LoVo (cell line): ENCODE data around the gene FSTL4.

Source experiments
- DNase-seq: peaks from one replicate; pipeline ENCODE4 v3.0.0-alpha.2; 2016; ENCODE audit warnings: low spot score

FSTL4 gene

DNA sequence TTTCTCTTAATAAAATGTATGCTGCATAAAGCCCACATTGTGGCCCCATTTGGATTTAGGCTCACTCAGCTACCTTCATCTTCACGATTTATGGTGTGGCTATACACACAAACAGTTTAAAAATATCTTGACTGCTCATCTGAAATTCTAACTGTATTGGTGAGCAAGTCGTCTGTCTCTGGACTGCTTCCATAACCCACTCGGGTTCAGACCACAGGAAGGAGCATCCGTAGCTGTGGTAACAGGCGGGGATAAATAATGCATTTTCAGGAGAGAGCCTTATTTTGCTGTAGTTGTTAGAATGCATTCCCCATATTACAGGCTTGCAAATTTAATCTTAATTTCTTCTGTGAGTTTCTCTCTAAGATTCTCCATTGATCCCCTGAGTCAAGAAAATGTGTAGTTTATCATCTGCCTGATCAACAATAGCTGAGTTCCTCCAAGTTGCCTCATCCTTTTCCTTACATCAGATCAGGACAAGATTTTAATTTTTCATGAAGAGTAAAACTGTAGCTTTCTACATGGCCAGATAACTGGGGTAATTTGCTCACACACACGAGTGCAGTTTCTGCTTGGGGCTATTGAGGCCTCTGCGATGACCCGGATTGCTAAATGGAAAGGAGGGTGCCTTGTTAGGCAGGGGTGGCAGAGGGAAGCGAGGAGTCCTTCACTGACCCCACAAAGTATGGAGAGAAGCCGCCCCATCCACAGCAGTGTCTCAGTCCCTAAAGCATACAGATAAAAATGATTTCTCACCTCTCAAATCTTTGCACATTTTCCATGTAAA lies 133.9 kb downstream of the FSTL4 start:
- DNase-seq: no peak

DNA sequence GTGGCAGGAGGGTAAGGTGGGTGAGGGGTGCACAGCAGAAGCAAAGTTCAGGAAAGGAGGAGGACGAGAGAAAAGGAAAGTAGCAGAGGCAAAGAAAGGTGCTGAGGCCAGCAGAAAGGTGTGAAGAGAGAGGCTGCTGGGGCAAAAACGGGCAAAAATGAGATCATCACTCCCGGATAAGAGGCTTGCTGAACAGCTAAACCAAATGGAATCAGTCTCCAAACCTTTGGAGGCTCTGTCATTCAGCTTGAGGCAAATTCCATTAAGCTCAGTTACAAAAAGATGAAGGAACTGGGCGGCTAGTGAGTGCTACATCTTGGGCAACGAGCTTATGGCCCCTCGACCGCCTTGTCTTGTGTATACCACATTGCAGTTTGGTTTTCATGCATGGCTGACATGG lies 136.4 kb downstream of the FSTL4 start:
- DNase-seq: no peak

DNA sequence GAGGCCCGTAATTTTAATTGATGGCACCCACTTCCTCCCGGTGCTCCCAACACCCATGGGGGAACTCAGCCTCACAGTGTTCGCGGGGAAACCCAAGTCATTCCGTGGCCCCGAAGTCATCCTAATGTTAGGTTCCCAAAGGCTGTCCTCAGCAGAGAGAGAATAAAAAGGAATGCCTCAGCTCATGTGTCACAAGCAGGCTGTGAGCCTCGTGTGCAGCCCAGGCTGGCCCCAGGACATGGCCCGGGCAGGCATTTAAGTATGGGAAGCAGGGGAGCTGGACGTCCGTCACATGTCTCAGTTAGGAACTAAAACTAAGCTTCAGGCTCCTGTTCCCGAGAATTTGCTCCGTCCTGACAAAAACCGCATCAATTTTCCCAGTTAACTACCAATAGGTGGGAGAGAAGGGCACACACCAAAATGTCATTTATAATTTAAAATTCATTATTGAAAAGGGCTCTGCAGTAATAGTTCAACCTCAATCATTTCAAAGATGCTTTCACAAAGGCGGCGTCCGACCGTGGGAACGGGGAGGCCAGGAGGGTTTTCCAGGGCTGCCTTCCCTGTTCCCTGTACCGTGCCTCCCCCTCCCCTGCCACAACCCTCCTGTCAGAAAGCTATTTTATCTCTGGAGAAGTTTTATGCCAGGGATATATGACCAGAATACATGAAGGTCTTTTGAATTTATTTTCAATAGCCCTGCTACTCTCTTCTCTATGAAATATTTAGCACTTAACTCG lies 137.3 kb downstream of the FSTL4 start:
- no peak for DNase-seq

DNA sequence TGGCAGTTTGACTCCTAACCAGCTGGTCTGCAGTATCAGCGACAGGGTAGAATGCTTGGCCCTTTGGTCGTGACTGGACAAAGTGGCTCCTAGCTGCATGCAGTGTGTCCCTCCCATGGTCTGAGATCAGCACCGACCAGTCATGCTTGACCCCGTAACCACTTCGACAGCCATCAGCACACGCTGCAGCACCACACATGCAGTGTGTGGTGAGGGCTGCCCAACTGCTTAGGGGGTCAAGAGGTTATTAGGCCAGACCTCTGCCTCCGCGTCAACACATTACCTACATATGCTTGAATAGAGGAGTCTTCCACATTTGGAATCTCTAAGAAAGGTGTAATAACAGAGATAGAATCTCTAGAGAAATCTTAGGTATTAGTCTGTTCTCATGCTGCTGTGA lies 139.1 kb downstream of the FSTL4 start:
- DNase-seq: no peak

DNA sequence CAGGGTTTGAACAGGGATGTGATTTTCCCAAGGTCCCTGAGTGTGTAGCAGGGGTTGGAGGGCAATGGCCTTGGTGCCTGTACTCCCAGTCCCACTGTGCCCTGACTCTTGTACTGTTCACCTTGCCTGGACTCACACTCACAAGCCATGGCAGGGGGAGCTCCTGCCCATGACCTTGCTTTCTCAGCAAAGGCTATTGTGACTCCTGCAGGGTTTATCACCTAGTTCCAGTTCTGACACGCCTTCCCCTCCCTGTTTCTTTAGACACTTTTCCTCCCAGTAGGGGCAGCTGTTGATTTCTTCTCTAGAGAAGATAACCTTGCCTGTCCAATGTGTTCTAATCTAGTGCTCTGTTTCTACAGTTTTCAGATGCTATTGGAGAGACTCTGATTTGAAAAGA lies 139.5 kb downstream of the FSTL4 start:
- DNase-seq: no peak

DNA sequence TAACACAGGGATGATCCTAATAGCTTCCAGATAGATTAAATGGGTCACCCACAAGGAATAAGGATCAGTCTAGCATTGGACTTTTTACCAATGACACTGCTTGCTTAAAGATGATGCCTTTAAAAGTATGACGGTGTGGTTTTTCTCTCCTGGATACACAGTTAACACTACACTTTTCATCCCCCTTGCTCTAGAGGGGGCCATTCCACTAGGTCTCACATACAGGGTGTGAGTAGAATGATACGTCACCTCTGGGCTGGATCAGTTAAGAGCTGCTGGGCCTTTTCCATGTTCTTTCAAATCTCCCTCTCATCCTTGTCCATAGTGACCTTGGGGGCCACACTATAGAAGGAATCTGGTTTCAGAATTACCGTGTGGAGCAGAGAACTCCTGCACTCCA lies 140.6 kb downstream of the FSTL4 start:
- DNase-seq: no peak

DNA sequence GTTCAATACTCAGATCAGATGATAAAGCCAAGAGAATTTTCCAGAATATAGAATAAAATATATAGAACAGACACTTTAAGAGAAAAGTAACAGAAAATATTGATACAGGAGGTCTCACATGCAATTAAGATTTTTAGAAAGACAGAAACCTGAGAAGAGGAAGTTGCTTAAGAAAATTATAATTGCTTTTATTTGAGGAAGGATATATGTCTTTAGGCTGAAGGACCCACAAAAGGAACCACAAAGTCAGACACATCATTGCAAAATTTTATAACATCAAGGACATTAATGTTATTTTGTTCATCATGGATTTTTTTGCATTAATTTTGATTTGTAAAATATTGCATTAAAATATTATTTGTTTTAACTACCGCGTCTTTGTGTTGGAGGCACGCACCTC lies 141.5 kb downstream of the FSTL4 start:
- no peak for DNase-seq

DNA sequence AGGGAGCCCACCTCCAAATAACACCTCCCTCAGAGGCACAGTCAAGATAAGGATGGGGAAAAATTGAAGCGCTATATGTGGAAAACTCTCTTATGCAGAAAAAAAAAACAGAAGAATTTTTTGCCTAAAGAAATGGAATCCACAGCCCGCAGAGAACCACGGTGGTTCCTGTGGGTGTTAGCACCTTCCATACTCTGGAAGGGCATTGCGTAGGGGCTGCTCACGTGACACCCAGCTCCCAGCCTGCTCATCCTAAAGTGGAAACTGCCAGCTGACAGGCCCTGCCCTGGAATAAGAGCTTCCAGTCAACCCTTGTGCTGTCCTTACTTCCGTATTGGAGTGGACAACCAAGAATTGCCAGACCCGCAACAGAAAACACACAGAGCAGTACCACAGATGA lies 142.5 kb downstream of the FSTL4 start:
- DNase-seq: no peak

DNA sequence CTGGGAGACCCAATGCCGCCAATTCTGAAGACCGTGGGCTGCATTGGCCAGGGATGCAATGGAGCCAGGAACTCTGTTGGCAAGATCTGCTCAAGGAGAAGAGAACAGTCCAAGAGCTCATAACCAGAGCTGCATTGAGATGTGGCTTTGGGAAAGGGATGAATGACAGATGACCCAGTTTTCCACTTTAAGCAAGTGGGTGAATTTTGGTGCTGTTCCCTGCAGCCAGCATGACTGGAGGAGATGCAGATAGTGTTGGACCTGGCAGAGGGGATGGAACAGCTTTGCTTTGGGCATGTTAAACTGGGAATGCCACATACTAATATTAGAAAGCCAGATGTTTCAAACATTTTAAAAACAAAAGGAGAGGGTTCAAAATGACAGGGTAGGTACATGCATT lies 143.1 kb downstream of the FSTL4 start:
- DNase-seq: no peak

DNA sequence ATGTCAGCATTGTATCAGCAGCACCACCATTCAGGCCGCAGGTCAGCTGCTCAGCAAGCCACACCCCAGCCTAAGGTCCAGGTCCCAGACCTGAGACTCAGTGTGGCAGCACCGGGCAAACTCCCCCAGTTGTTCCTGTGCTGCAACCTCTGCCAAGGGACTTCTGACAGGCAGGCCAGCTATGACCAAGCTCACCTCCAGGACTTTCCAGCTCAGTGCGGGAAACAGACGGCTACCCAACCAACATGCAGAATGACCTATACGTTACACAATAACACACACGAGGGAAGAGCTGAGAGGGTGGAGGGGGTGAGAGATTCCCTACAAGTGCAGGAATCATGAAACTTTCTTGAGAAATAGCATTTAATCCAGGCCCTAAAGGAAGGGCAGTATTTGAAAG lies 143.7 kb downstream of the FSTL4 start:
- DNase-seq: no peak

DNA sequence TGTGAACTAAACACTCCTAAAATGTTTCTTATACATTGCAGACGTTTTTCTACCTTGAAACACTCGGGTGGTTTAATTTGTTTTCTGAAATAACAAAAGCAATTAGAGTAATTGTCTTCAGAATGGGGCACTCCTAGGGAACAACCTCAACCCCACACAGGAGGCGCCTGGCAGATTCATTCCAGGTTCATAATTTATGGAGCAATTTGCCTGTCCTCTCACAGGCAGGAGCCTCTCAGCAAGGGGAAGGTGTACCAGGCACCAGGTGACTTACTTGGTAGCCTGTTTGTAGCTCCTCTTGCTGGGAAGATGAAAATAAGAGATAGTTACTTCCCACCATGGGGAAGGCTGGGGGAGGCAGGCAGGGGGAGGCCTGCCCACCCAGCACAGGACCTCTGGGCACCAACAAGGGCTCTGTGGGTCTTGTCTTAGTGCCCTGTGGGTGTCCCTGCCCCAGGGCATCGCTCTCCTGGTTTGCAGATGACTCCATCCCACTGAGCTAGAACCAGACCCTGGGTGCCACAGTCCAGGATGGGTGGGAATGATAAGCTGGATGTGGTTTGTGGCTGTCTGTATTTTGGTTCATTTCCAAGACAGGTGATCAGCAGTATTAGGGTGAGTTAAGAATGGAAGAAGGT lies 144.4 kb downstream of the FSTL4 start:
- DNase-seq: no peak

DNA sequence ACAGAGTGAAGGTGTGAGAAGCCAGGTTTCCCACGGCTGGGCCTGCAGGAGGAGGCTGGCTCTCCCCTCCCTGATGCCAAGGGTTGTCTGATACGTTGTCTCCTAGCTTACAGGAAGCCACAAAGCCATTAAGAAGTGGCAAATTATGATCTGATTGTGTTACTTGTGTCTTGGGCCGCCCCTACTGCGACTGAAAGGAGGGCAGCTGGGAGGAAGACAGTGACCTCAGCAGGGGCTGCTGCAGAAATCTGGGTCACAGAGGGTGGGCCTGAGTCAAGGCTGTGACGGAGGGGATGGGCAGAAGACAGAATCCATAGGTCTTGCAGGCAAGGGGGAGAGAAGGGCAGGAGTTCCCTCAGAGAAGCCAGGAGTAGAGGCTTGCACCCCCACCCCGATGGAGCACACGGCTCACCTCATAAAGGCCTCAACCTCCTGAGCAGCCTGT lies 145.0 kb downstream of the FSTL4 start:
- DNase-seq: no peak

DNA sequence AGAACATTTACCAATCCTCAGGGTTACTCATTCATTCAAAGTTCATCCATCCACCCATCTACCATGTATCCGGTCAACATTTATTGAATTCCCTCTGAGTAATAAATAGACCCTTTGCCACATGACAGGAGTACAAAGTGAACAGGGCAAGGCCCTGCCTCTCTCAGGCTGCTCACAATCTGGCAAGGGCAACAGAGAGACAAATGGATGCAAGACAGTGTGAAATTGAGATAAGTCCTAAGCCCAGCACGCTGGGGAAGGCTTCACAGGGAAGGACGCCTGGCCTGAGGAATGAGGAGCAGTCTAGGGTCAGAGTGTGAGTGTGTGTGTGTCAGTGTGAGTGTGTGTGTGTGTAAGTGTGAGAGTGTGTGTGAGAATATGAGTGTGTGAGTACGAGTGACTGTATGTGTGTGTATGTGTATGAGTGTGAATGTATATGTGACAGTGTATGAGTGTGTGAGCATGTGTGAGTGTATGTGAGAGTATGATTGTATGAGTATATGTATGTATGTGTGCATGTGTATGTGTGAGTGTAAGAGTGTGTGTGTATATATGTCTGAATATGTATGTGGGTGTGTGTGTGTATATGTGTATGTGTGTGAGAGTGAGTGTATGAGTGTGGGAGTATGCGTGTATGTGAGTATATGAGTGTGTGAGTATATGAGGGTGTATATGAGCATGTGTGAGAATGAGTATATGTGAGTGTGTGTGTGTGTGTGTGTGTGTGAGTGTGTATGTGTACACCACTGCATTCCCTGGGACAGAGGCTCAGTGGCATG lies 145.6 kb downstream of the FSTL4 start:
- no peak for DNase-seq

DNA sequence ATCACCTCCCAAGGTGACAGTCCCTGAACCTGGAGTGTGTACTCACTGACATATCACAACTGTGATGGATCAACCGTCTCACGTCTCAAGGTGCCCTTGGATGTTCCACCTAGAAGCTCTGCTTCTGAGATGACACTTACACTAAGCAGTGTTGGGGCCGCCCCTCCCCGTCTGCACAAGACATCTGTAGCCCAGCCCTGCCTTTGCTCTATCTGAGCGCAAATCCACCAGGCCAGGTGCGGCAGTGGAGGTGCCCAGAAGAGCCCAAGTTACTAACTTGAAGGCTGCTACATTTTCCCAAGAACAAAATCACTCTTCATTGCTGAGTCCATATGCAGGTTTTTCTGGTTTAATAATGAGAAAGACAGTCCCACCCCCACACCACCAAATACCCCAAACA lies 148.3 kb downstream of the FSTL4 start:
- DNase-seq: no peak

DNA sequence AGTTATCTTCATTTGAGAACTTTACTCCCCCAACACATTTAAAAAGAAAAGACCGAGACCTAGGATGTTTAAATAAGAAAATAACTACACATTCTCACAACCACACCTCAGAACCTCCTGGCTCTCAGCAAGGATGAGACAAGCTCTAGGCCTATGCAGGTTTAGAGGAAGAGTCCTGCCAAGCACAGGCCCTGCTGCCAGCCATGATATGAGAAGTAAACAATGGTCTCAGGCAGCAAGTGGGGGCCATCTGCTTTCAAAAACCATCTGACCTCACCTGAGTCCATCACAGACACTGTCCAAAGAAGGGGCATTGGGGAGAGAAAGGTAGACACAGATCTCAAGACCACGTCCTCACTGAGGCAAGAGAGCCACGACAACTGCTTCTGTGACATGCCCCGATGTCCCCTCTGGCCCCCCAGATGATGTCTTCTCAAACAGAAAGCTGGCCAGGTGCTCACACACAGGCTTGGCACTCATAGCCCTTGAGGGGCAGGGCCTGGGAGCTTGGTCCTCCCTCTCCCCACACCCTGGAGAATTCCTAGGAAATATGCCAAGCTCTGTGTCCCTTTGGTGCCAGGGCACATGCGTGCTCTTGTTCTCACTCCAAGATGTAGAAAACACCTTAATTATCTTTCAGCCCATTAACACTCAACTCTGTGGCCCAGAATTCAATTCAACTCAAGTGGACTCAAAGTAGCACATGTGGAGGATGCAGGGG lies 150.4 kb downstream of the FSTL4 start:
- DNase-seq: no peak

DNA sequence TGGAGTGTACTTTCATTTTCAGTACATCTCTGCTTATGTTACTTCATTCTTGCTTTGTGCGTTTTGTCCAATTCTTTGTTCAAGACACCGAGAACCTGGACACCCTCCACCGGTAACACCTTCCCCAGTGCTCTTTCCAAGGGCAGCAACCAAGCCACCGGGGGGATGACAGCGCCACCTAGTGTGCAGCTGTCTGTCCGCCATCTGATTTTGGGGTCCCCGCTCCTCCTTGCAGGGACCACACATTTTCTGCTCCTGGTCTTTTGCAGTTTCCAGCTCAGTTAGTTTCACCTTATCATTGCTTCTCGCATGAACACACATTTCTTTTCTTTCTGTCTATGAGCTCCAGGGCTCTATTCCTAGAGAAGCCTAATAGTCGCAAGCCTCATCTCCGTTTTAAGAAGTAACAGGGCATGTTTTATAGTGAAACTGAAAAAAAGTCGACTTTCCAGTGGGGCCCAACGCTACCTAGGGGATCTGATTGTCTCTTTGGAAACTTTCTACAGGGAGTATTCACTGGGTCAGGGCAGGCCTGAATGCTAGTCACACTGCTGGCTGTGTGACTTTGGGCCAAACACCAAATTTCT lies 152.1 kb downstream of the FSTL4 start:
- no peak for DNase-seq

DNA sequence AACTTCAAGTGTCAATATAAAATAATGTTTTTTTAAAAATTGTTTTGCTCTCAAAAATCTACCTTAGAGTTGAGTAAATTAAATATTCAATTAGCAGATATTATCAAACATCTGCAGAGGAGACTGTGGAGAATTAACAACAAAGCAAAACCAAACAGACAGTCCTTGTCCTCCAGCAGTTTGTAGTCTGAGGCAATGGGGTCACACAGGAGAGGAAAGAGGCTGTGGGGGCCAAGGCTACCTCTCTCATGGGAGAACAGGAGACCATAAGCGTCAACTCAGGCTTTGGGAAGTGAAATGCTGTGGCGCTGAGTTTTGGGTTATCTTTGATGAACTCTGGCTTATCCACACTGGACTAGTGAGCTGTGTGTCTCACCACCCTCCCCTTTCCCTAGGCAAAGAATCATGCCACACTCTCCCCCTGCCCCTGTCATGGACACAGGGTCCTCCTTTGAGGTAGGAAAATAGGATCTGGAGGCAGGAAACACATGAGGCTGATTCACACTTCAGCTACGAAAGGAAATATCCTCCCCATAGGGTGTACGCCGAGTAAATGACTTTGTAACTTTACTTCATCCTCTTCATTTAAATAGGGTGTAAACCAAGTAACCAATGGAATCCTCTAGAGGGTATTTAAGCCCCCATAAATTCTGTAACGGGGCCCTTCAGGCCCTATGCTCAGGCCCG lies 152.7 kb downstream of the FSTL4 start:
- no peak for DNase-seq

DNA sequence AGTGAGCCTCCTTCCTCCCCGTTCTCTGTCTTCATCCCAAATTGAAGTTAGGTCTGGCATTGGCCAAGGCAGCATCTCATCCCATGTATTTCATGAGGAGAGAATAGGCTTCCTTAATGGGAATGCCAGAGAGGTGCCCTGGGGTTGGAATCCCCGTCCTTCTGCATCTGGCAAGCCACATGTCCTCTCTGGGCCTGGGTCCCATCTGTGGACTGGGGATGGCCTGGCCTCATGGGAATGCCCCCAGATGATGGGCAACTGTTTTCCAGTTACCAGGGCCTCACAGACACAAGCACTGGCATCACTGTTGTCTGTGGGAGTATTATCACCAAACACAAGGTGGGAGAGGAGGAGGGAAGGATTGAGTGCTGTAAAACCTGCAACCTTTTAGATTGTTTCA lies 153.9 kb downstream of the FSTL4 start:
- no peak for DNase-seq

DNA sequence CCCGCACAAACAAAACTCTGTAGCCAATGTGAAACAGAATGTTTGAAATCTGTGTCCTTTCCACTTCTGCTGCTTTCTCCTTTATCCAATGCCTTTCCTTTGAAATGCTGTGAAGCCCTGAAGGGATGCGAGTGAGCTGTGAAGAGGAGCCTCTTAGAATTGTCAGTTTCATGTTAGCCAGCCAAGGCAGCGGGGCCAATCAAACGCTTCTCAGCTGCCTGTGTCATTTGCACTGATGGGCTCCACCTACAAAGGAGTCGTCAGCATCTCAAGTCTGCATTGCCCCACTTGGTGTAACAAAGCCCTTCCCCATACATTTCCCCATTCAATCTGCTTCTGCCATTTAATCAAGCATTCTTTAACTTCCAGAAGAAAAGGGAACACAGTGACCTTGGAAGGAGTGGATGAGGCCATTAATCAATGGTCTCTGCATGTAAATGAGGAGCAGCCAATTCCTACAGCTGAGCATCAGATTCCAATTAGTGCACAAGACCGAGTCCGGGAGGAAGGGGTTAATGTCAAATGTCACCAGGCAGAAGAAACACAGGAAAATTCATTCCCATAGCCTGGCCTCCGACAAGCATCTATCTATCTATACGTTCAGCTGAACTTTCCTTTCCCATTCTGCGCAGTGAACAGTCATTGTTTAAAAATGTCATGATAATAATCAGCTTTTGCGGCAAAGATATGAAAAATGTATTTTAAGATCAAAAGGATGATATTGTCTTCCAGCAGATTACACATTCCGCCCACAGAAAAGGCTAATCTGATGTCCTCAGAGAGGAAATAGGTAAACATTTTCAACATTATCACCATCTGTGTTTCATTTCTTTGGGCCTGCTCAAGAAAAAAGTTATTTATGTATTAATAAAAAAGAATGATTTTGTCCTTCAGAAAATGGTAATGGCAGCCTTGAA lies 154.6 kb downstream of the FSTL4 start:
- no peak for DNase-seq

DNA sequence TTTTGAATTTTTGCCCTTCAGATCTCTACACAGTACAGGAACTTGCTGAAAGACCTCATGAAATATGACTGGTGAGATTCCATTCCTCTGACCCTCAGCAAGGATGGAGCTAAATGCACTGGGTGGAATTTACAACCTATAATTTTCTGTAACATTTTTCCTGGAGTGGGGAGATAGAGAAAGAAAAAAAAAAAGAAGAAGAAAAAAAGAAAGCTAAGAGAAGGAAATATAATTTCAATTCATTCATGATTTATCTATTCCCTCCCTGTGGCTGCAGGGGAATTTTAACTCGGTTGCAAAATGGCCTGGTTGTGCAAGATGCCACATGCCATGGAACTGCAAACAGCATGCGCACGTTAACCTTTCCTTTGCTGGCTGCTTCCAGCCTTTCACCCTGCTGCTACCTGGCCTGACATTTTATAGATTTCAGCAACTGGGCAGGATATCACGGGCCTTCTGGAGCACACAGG lies 155.4 kb downstream of the FSTL4 start:
- no peak for DNase-seq
